Epithelial cell of esophagus (primary cell): ENCODE results near the gene DAGLA.

Experiments
- DNase-seq: peaks from one replicate; pipeline ENCODE4 v3.0.0; 2010; ENCODE audit warnings: low read depth
- H3K4me3 ChIP-seq: 2 replicates; pipeline ENCODE4 v1.5.1; 2011; ENCODE audit warnings: mild to moderate bottlenecking, low read length, control low read depth
- CTCF ChIP-seq: IDR thresholded peaks from 2 replicates; pipeline ENCODE4 v1.5.1; 2011; ENCODE audit warnings: low read depth, mild to moderate bottlenecking, low read length, control low read depth, inconsistent platforms; ENCODE audit not compliant: insufficient read depth; ENCODE audit errors: missing control alignments

Gene DAGLA

GRCh38 chr11:61679893-61680621 is at the start of gene DAGLA:
Gene DAGLA, plus strand, starts transcription at chr11:61680391. Its CDS starts 39,765 bp downstream, at chr11:61720156.
- peak; percentile 33 for DNase-seq
- peak; percentile 60 for TF ChIP-seq CTCF
- H3K4me3 ChIP-seq, result no peak within 1 kb of the TSS

GRCh38 chr11:61632096-61632495 is 48.1 kb upstream of the DAGLA start:
- DNase-seq, result no peak
- H3K4me3 ChIP-seq, result no peak overlapping the region
- TF ChIP-seq CTCF, result no peak

- TF ChIP-seq CTCF, result no peak
- DNase-seq, result no peak
- no peak overlapping the region for H3K4me3 ChIP-seq
Measured at GRCh38 chr11:61635304-61635703, 44.9 kb upstream of the DAGLA start.

GRCh38 chr11:61635787-61636186 is 44.4 kb upstream of the DAGLA start:
- no peak for DNase-seq
- no peak overlapping the region for H3K4me3 ChIP-seq
- no peak for TF ChIP-seq CTCF

- no peak for DNase-seq
- no peak overlapping the region for H3K4me3 ChIP-seq
- TF ChIP-seq CTCF, result no peak
Measured at GRCh38 chr11:61636676-61637075, 43.5 kb upstream of the DAGLA start.

- no peak overlapping the region for H3K4me3 ChIP-seq
- no peak for DNase-seq
- no peak for TF ChIP-seq CTCF
Measured at GRCh38 chr11:61637277-61637676, 42.9 kb upstream of the DAGLA start.
